ENCODE measurements around the gene ZNF544.

The ZNF544 gene

DNA sequence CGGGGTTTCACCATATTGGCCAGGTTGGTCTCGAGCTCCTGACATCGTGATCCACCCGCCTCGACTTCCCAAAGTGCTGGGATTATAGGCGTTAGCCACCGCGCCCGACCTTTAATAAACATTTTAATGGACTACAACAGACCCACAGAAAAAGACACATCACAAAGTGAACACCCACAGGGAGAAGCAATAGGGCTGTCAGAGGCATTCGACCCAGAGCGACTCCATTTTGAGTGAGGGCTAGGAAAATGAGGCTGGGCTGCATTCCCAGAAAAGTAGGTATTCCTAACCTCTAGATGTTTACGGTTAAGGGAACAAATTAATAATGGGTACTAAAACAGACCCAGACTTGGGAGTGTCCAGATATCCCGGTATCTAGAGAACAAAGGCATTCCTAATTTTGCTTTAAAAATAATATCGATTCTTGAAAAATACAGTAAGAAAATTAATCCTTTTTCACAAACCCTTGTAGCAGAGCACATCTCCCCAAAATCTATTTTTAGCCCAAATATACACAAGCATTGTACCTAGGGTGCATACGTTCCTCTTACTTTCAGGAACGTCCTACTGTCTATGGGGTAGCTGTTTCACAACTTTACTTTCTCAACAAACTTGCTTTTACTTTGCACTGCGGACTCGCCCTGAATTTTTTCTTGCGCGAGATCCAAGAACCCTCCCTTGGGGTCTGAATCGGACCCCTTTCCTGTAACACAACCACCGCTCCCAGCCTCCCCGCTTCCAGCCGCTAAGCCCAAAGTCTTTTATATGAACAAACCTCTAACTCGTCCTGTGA is 49.2 kb downstream of the ZNF544 start:
- H3K4me1 ChIP-seq (ENCODE audit: control insufficient read depth, insufficient read depth, low read length) = no peaks in the 10 kb centered on the region
- POLR2A ChIA-PET = interaction anchor here (0.6 to 2.1 kb wide), 17 partner anchors 9 to 266 kb away, joined by 3 to 13 read pairs (median 7); partner anchors contain the start of genes ERVK3-1, TRIM28, ZBTB45 and ZNF497
- TF ChIP-seq, protein P1, sequence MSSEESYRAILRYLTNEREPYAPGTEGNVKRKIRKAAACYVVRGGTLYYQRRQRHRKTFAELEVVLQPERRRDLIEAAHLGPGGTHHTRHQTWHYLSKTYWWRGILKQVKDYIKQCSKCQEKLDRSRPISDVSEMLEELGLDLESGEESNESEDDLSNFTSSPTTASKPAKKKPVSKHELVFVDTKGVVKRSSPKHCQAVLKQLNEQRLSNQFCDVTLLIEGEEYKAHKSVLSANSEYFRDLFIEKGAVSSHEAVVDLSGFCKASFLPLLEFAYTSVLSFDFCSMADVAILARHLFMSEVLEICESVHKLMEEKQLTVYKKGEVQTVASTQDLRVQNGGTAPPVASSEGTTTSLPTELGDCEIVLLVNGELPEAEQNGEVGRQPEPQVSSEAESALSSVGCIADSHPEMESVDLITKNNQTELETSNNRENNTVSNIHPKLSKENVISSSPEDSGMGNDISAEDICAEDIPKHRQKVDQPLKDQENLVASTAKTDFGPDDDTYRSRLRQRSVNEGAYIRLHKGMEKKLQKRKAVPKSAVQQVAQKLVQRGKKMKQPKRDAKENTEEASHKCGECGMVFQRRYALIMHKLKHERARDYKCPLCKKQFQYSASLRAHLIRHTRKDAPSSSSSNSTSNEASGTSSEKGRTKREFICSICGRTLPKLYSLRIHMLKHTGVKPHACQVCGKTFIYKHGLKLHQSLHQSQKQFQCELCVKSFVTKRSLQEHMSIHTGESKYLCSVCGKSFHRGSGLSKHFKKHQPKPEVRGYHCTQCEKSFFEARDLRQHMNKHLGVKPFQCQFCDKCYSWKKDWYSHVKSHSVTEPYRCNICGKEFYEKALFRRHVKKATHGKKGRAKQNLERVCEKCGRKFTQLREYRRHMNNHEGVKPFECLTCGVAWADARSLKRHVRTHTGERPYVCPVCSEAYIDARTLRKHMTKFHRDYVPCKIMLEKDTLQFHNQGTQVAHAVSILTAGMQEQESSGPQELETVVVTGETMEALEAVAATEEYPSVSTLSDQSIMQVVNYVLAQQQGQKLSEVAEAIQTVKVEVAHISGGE (tag by site-specific recombination; conservative IDR thresholded peaks at IDR 0.05; ENCODE audit: low read depth) = peak; percentile 92; the same call in 1 of the 2 replicates
- TF ChIP-seq KLF9 (tag by site-specific recombination; IDR thresholded peaks at IDR 0.05; ENCODE audit: low read depth) = no peak
- no peak for TF ChIP-seq ZNF488 (tag by site-specific recombination; IDR thresholded peaks at IDR 0.05)
- no peak for TF ChIP-seq ZBTB1 (tag by site-specific recombination; IDR thresholded peaks at IDR 0.05)
- TF ChIP-seq ZNF777 (tag by site-specific recombination; IDR thresholded peaks at IDR 0.05; ENCODE audit: borderline replicate concordance) = 0 out of 2 replicates have a peak, but pooled peaks have one; percentile 53
- TF ChIP-seq ZNF175 (tag by site-specific recombination; IDR thresholded peaks at IDR 0.05) = no peak
- TF ChIP-seq PRDM1 (tag by site-specific recombination; IDR thresholded peaks at IDR 0.05) = peak; percentile 93
- peak; percentile 61; the same call in 1 of the 2 replicates for TF ChIP-seq ZNF280D (tag by site-specific recombination; IDR thresholded peaks at IDR 0.05)
- TF ChIP-seq ZNF654 (tag by site-specific recombination; IDR thresholded peaks at IDR 0.05; ENCODE audit: low read depth) = no peak
- TF ChIP-seq YY2 (tag by site-specific recombination; IDR thresholded peaks at IDR 0.05) = no peak
- peak; percentile 40 for TF ChIP-seq ZFP37 (tag by site-specific recombination; IDR thresholded peaks at IDR 0.05)
- no peak for TF ChIP-seq ZNF202 (tag by site-specific recombination; IDR thresholded peaks at IDR 0.05; ENCODE audit: borderline replicate concordance)
- no peak for TF ChIP-seq BCL11A (tag by site-specific recombination; IDR thresholded peaks at IDR 0.05; ENCODE audit: low read depth)
- no peak for TF ChIP-seq KLF7 (tag by site-specific recombination; IDR thresholded peaks at IDR 0.05; ENCODE audit: borderline replicate concordance)
- peak; percentile 37; the same call in 1 of the 2 replicates for TF ChIP-seq ZNF362 (tag by site-specific recombination; IDR thresholded peaks at IDR 0.05)
- peak; percentile 14; the same call in 1 of the 2 replicates for TF ChIP-seq ZBTB8A (tag by site-specific recombination; IDR thresholded peaks at IDR 0.05)
- TF ChIP-seq WT1 (tag by site-specific recombination; IDR thresholded peaks at IDR 0.05) = no peak
- TF ChIP-seq ZNF558 (tag by site-specific recombination; IDR thresholded peaks at IDR 0.05) = no peak; the same call in 1 of the 2 replicates
- no peak for TF ChIP-seq ZSCAN16 (tag by site-specific recombination; IDR thresholded peaks at IDR 0.05)
- 0 out of 2 replicates have a peak, but pooled peaks have one; percentile 67 for TF ChIP-seq ZNF660 (tag by site-specific recombination; IDR thresholded peaks at IDR 0.05)
- H3K36me3 ChIP-seq (ENCODE audit: control insufficient read depth in 2 of 2, insufficient read depth in 1 of 2, low read length in 2 of 2) = peaks cover 38 to 47% of the 10 kb centered on the region in 2 experiments
- H3K4me3 ChIP-seq (ENCODE audit: low read depth, low read length) = peak overlapping the region; percentile 87
- CTCF ChIA-PET = interaction anchor here (0.7 kb wide), 1 partner anchor 261 kb away, joined by 4 read pairs; no protein-coding TSS in a partner anchor
- H3K9me3 ChIP-seq (ENCODE audit: control insufficient read depth, insufficient read depth, low read depth, low read length) = no peaks in the 10 kb centered on the region
- H3K27ac ChIP-seq (ENCODE audit: extremely low read depth, low read depth, low read length) = peak overlapping the region; percentile 75

Measured in HEK293 (cell line).